ENCODE measurements around the gene ADGRG3. TPM values are rescaled to one million over a fixed set of nuclear protein-coding genes. Genes with fewer than 3 reads are reported as not detected.

The ADGRG3 gene
- total and polyA plus RNA-seq, 2 of the 13 experiments (the other 11 are each of a cell fraction or from before 2014, with no cell fraction given) = 2.7 to 11.8 TPM

DNA sequence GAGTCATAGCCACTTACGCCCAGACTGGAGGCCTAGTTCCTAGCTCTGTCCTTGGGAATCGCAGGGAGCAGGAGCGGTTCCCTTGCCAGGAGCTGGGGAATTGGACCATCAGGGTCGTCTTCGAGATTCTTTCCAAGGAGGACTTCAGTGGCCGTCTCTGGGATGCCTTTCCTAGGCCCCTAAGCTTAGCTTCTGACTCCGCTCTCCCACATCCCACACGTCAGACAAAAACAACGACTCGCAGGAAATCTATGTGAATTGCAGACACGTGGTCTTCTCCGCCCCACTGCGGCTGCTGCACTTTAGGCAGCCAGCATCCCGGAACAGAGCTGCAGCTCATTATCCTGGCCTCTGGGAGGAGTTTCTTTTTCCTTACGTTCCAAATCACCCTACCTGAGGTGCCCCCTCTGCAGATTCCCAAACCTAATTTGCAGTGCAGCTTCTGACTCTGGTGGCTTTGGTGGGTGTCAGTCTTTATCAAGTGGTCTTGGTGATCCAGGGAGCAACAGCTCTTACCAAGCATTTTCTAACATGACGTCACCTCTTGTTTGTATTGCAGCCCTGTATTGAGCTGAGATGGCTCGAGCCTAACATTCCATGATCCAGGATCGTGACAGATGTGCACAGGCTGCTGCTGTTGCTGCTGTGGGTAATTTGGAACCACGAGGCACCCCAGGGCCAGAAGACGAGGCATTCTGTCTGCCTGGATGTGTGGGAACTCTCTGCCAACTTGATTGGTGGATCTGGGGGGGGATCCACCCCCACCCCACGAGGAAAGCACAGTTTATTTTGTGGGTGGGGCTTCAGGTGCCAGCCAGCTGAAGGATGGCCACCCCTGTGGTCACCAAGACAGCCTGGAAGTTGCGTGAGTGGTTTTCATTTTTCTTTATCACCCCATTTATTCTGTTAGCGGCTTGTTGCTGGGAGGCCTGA is 68.6 kb downstream of the ADGRG3 start (continued):
- TF ChIP-seq FOXA1 (IDR thresholded peaks at IDR 0.05) = no peak
- peak; percentile 80 for TF ChIP-seq FOXA1 (CRISPR knock-in tag; IDR thresholded peaks at IDR 0.05)
- no peak; the same call in 1 of the 2 replicates for TF ChIP-seq ZNF30 (CRISPR knock-in tag; IDR thresholded peaks at IDR 0.05)
- TF ChIP-seq ZNF232 (CRISPR knock-in tag; IDR thresholded peaks at IDR 0.05; ENCODE audit: borderline replicate concordance) = no peak
- TF ChIP-seq NFKBIZ (CRISPR knock-in tag; IDR thresholded peaks at IDR 0.05) = no peak
- no peak for TF ChIP-seq BRCA1 (CRISPR knock-in tag; IDR thresholded peaks at IDR 0.05)
- 0 out of 2 replicates have a peak, but pooled peaks have one; percentile 21 for TF ChIP-seq ZKSCAN8 (CRISPR knock-in tag; IDR thresholded peaks at IDR 0.05; ENCODE audit: borderline replicate concordance)
- TF ChIP-seq ZNF17 (CRISPR knock-in tag; IDR thresholded peaks at IDR 0.05) = no peak
- TF ChIP-seq, protein P1, sequence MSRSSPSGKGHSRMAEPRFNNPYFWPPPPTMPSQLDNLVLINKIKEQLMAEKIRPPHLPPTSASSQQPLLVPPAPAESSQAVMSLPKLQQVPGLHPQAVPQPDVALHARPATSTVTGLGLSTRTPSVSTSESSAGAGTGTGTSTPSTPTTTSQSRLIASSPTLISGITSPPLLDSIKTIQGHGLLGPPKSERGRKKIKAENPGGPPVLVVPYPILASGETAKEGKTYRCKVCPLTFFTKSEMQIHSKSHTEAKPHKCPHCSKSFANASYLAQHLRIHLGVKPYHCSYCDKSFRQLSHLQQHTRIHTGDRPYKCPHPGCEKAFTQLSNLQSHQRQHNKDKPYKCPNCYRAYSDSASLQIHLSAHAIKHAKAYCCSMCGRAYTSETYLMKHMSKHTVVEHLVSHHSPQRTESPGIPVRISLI (CRISPR knock-in tag; IDR thresholded peaks at IDR 0.05; ENCODE audit: borderline replicate concordance) = no peak
- peak; percentile 70; the same call in 1 of the 2 replicates for TF ChIP-seq AHR (CRISPR knock-in tag; IDR thresholded peaks at IDR 0.05)
- TF ChIP-seq EEA1 (CRISPR knock-in tag; IDR thresholded peaks at IDR 0.05; ENCODE audit: borderline replicate concordance) = no peak
- TF ChIP-seq TBX3 (IDR thresholded peaks at IDR 0.05; ENCODE audit: borderline replicate concordance) = no peak
- TF ChIP-seq CBX5 (CRISPR knock-in tag; IDR thresholded peaks at IDR 0.05; ENCODE audit: borderline replicate concordance) = peak; percentile 14; the same call in 1 of the 2 replicates
- TF ChIP-seq ZNF713 (CRISPR knock-in tag; IDR thresholded peaks at IDR 0.05) = 0 out of 2 replicates have a peak, but pooled peaks have one; percentile 53
- no peak for TF ChIP-seq YEATS2 (CRISPR knock-in tag; IDR thresholded peaks at IDR 0.05; ENCODE audit: borderline replicate concordance)
- TF ChIP-seq, protein P2, sequence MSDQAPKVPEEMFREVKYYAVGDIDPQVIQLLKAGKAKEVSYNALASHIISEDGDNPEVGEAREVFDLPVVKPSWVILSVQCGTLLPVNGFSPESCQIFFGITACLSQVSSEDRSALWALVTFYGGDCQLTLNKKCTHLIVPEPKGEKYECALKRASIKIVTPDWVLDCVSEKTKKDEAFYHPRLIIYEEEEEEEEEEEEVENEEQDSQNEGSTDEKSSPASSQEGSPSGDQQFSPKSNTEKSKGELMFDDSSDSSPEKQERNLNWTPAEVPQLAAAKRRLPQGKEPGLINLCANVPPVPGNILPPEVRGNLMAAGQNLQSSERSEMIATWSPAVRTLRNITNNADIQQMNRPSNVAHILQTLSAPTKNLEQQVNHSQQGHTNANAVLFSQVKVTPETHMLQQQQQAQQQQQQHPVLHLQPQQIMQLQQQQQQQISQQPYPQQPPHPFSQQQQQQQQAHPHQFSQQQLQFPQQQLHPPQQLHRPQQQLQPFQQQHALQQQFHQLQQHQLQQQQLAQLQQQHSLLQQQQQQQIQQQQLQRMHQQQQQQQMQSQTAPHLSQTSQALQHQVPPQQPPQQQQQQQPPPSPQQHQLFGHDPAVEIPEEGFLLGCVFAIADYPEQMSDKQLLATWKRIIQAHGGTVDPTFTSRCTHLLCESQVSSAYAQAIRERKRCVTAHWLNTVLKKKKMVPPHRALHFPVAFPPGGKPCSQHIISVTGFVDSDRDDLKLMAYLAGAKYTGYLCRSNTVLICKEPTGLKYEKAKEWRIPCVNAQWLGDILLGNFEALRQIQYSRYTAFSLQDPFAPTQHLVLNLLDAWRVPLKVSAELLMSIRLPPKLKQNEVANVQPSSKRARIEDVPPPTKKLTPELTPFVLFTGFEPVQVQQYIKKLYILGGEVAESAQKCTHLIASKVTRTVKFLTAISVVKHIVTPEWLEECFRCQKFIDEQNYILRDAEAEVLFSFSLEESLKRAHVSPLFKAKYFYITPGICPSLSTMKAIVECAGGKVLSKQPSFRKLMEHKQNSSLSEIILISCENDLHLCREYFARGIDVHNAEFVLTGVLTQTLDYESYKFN (CRISPR knock-in tag; conservative IDR thresholded peaks at IDR 0.05) = no peak; the same call in 1 of the 2 replicates
- TF ChIP-seq, protein P3, sequence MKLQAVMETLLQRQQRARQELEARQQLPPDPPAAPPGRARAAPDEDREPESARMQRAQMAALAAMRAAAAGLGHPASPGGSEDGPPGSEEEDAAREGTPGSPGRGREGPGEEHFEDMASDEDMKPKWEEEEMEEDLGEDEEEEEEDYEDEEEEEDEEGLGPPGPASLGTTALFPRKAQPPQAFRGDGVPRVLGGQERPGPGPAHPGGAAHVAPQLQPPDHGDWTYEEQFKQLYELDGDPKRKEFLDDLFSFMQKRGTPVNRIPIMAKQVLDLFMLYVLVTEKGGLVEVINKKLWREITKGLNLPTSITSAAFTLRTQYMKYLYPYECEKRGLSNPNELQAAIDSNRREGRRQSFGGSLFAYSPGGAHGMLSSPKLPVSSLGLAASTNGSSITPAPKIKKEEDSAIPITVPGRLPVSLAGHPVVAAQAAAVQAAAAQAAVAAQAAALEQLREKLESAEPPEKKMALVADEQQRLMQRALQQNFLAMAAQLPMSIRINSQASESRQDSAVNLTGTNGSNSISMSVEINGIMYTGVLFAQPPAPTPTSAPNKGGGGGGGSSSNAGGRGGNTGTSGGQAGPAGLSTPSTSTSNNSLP (IDR thresholded peaks at IDR 0.05; ENCODE audit: low read depth, low read length) = 0 out of 2 replicates have a peak, but pooled peaks have one; percentile 23
- TF ChIP-seq GPN1 (CRISPR knock-in tag; IDR thresholded peaks at IDR 0.05; ENCODE audit: borderline replicate concordance) = no peak
- 0 out of 2 replicates have a peak, but pooled peaks have one; percentile 50 for TF ChIP-seq TP53 (CRISPR knock-in tag; conservative IDR thresholded peaks at IDR 0.05)
- TF ChIP-seq ISL2 (CRISPR knock-in tag; IDR thresholded peaks at IDR 0.05) = peak; percentile 42; the same call in 1 of the 2 replicates
- TF ChIP-seq THYN1 (CRISPR knock-in tag; IDR thresholded peaks at IDR 0.05; ENCODE audit: borderline replicate concordance, low read depth) = no peak
- TF ChIP-seq ZNF530 (CRISPR knock-in tag; IDR thresholded peaks at IDR 0.05; ENCODE audit: low read depth) = no peak
- no peak for TF ChIP-seq ARNT (IDR thresholded peaks at IDR 0.05)
- 0 out of 2 replicates have a peak, but pooled peaks have one; percentile 25 for TF ChIP-seq ZNF225 (CRISPR knock-in tag; IDR thresholded peaks at IDR 0.05)
- TF ChIP-seq SMARCE1 (IDR thresholded peaks at IDR 0.05; ENCODE audit: borderline replicate concordance) = no peak

Measured in HepG2 (cell line).